ENCODE data around the gene NOXO1. TPM values are rescaled to one million over a fixed set of nuclear protein-coding genes. Genes with fewer than 3 reads are reported as not detected.
"Not testable (repeated sequence)": the region's sequence is repeated elsewhere in the genome, so short reads cannot be mapped to it uniquely, and the experiment has no call there.

NOXO1 gene
- polyA plus RNA-seq, 3 donors: 0.90 to 1.2 (median 1.00) TPM

DNA sequence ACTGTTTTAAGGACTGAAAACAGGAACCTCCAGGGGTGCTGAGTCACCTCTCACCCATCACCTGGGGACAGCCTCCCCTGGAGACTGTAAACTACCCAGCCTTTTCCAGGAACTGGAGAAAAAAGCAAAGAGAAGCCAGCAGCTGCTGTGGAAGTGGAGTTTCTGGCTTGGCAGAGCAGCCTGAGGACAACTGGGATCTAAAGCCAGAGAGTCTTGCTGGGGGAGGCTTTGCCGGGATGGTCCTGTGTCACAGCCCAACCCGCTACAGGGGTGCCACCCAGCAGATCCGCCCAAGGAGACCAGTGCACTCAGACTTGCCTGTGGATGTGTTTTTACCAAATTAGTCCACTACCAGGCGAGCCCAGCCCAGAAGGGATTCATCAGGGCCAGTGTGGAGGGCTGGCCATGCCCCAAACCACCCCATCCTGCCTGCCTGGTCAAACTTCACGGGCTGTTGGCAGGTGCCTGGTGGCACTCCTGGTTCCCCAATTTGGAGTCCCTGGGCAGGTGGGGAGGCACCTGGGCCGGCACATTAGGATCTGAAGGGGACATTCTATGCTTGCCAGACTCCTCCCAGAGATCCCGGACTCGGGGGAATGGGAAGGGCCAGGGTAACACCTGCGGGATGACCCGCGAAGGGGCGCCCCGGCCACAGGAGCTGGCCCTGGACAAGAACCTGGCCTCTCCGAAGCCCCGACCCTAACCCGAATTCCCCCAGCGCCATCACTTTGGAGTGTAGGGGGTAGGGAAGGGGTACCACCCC lies 39.0 kb downstream of the NOXO1 start:
- no peak for DNase-seq

DNA sequence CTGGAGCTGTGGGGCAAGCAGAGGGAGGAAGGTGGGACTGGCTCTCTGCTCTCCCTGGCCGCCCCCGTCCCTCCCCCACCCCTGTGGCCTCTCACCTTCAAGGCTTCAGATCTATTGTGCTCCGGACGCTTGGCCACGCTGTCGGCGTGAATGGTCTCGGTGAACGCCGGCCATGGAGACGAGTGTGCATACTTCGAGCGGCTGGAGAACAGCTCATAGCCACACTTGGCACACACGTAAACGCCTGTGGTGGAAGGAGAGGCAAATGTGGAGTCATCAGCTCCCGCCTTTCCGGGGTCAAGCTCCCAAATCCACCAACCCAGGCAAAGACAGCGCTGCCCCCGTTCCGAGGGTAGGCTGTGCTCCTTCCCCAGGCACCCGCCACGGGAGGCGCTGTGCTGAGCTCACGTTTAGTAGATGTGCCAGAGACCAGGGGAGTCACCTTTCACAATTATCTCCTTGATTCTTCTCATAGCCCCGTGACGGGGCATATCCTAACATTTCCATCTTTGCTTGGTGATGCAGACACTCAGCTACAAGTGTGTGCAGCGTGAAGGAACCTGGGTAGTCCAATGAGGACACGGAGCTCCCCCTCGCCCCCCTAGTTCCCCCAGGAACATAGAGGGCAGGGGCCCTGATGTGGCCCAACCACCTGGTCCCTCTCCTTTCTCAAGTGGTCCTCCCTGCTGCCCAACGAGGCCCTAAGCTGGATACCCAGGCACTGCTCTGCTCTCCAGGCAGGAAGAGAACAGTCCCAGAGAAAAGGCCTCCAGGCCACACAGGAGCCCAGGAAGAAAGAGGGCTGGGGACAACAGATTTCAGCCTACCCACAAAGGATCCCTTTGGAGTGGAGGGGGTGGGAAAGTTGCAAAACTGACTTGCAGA lies 39.9 kb downstream of the NOXO1 start:
- DNase-seq: no peak

DNA sequence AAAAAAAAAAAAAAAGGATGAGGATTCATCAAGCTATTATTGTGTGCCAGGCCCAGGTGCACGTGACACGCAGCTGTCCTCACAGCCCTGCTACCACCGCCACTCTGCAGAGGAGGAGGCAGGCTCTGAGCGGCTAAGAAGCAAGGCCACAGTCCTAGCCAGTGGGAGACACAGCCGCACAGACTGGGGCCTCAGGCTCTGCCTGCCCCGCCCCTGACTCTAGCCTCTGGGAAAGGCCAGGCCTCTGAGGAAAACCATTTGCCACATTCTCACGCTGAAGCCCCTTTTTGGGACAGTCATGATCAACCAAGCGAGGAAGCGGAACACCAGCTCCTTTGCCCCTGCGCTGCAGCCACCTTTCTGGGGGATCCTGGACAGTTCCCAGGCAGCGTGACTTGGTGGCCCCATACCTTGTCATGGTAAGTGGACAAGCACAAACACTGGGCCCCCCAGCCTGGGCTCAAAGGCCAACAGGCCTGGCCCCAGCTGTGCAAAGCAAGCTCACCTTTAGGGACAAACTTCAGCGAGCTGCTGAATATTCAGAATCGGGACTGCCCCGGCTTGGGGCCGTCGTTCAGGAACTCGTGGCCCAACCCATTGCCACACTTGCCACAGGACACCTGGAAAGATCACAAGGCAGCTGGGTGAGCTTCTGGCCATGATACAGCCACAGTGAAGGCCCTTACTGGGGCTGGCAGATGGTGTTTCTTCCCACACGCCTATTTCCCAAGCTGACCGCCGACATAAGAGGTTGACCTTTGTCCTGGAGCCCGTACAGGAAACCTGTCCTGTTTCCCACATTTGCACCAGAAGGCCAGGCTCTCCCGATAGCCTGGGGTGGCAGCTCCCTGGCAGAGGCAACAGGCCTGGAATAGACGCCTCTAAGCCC lies 40.8 kb downstream of the NOXO1 start:
- no peak for DNase-seq

DNA sequence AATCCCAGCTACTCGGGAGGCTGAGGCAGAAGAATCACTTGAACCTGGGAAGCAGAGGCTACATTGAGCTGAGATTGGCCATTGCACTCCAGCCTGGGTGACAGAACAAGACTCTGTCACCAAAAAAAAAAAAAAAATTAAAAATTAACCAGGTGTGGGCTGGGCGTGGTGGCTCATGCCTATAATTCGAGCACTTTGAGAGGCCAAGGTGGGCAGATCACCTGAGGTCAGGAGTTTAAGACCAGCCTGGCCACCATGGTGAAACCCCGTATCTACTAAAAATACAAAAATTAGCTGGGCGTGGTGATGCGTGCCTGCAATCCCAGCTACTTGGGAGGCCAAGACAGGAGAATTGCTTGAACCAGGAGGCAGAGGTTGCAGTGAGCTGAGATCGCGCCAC lies 41.4 kb downstream of the NOXO1 start:
- not testable (repeated sequence) for DNase-seq

- DNase-seq: no peak
These were observed 42.4 kb downstream of the NOXO1 start for GRCh38 chr16:1938910-1939309.

- DNase-seq: no peak
These were observed 43.0 kb downstream of the NOXO1 start for GRCh38 chr16:1938316-1938715.

DNA sequence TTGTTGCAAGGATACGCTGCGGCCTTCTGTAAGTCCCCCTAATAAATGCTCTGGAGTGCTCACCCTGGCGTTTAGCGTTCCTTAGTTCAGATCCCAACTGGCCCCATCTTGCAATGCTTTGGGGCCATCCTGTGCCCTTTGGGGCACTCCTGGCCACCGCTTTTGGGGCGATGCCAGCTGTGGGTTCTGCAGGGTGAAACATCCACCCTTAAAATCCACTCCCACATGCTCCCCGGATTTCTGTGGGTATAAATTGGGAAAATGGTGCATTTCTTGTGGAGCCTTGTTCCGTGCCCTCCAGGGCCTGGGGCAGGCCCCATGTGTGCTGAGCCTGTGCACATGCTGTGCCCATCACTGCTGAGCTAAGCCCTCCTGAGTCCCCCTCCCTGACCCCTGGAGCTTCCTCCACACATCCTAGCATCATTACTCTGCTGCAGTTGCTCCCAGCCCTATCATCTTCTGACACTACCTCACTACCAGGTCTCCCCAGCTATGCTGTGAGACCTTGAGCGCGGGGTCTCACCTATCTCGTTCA lies 44.3 kb downstream of the NOXO1 start:
- no peak for DNase-seq

DNA sequence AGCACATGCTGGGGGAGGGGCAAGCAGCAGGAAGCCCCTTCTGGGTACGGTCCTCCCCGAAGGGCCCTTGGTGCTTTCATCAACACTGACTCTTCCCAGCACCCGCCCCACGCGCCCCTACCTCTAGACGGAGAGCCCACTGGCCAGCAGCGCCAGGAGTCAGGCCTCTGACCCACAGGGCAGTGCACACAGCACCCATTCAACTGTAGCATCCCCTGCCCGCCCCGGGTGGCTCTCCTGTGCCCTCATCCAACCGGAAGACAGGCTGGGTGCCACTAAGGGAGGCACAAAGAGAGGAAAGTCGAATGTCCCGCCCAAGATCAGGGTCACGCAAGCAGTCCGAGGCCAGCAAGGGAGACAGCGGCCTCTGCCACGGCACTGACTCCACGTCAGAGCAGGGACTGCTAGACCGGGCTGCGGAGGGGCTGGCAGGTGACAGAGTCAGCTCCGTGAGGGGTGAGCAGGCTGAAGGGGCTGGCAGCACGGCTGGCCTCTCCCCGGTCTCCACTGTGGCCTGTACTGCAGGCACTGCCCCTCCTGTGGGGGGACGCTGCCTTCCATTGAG lies 48.1 kb downstream of the NOXO1 start:
- DNase-seq: no peak

DNA sequence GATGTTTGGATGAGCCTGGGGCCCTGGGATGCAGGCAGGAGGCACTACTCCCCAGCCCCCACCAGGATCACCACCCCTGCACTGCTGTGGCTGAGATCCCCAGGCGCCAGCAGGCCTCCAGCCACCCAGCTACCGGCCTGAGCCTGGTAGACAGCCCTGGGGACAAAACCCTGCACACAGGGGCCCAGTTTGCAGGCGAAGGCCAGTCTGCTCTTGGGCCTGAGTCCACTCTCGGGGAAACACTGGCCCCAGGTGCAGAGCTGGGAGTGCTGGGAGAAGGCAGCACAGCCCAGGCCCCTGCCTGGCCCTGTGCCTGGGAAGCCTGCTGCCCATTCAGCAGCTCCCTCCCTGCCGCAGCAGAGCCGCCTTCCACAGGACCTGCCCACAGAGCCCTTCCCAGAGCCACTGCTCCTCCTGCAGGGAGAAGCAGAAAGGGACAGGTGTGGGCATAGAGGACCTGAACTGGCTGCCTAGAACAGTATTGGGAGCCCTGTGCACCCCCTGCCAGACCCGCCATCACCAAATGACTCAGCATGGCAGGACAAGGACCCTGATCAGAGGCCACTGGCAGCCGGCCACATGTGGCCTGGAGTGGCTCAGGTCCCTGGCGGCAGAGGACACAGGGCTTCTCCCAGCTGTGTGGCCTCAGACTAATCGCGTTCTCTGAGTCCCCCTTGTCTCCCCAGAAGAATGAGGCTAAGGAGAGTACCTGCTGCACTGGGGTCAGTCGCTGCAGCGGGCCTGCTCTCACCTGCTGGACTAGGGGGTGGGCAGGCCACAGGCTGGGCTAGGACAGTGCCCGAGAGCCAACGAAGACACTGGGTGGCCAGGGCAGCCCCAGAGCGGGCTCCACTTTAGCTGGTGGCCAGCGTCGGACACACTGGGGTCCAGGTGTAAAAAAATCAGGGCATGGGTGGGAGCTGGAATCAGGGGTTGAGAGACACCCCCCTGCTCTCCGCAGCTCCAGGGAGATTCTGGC lies 48.9 kb downstream of the NOXO1 start:
- no peak for DNase-seq

GRCh38 chr16:1930338-1930720 lies 50.9 kb downstream of the NOXO1 start:
- no peak for DNase-seq

GRCh38 chr16:1929578-1930337 lies 51.5 kb downstream of the NOXO1 start:
- DNase-seq: peak; percentile 78

- no peak for DNase-seq
These were observed 52.2 kb downstream of the NOXO1 start for GRCh38 chr16:1929105-1929504.

Other genes starting within 250 kb of the NOXO1 start
- 10 to 100 TPM; 35.5 to 43.7 (median 43.2) TPM for gene NME3, start 209.9 kb downstream of the NOXO1 start, polyA plus RNA-seq (ENCODE audit: insufficient read length in 3 of 3)
- gene EME2, start 208.7 kb downstream of the NOXO1 start, polyA plus RNA-seq (ENCODE audit: insufficient read length in 3 of 3): 10 to 100 TPM in 2 of 3 donors, 1 to 10 TPM in 1; 8.8 to 13.4 (median 13.4) TPM
- 10 to 100 TPM; 71.9 to 98.1 (median 83.5) TPM for gene MRPS34, start 208.3 kb downstream of the NOXO1 start, polyA plus RNA-seq (ENCODE audit: insufficient read length in 3 of 3)
- gene SPSB3, start 198.9 kb downstream of the NOXO1 start, polyA plus RNA-seq (ENCODE audit: insufficient read length in 3 of 3): 10 to 100 TPM; 45.1 to 53.2 (median 52.4) TPM
- gene NUBP2, start 198.5 kb downstream of the NOXO1 start, polyA plus RNA-seq (ENCODE audit: insufficient read length in 3 of 3): 10 to 100 TPM; 48.7 to 61.4 (median 60.8) TPM
- gene IGFALS, start 187.8 kb downstream of the NOXO1 start, polyA plus RNA-seq (ENCODE audit: insufficient read length in 3 of 3): 1 to 10 TPM; 2.4 to 4.2 (median 3.9) TPM
- gene HAGH, start 154.6 kb downstream of the NOXO1 start, polyA plus RNA-seq (ENCODE audit: insufficient read length in 3 of 3): 10 to 100 TPM; 43.4 to 50.5 (median 47.8) TPM
- 10 to 100 TPM; 39.0 to 45.7 (median 39.2) TPM for gene FAHD1, start 154.3 kb downstream of the NOXO1 start, polyA plus RNA-seq (ENCODE audit: insufficient read length in 3 of 3)
- gene MEIOB, start 109.3 kb downstream of the NOXO1 start, polyA plus RNA-seq (ENCODE audit: insufficient read length in 3 of 3): 1 to 10 TPM; 1.0 to 2.2 (median 1.9) TPM
- under 1 TPM; 0.13 to 0.41 (median 0.37) TPM for gene HS3ST6, start 63.1 kb downstream of the NOXO1 start, polyA plus RNA-seq (ENCODE audit: insufficient read length in 3 of 3)
- 10 to 100 TPM; 79.7 to 87.6 (median 82.1) TPM for gene MSRB1, start 38.3 kb downstream of the NOXO1 start, polyA plus RNA-seq (ENCODE audit: insufficient read length in 3 of 3)
- under 1 TPM; 0.09 to 0.42 (median 0.21) TPM for gene RPL3L, start 26.8 kb downstream of the NOXO1 start, polyA plus RNA-seq (ENCODE audit: insufficient read length in 3 of 3)
- 100 to 1,000 TPM; 124 to 158 (median 132) TPM for gene NDUFB10, start 21.9 kb downstream of the NOXO1 start, polyA plus RNA-seq (ENCODE audit: insufficient read length in 3 of 3)
- 1,000 to 10,000 TPM; 1,943 to 2,404 (median 2,241) TPM for gene RPS2, start 16.6 kb downstream of the NOXO1 start, polyA plus RNA-seq (ENCODE audit: insufficient read length in 3 of 3)
- not detected for gene RNF151, start 14.6 kb downstream of the NOXO1 start, polyA plus RNA-seq (ENCODE audit: insufficient read length in 3 of 3)
- gene TBL3, start 9.4 kb downstream of the NOXO1 start, polyA plus RNA-seq (ENCODE audit: insufficient read length in 3 of 3): 10 to 100 TPM; 36.5 to 49.0 (median 47.9) TPM
- gene GFER, start 2.7 kb upstream of the NOXO1 start, polyA plus RNA-seq (ENCODE audit: insufficient read length in 3 of 3): 10 to 100 TPM; 26.1 to 35.9 (median 31.6) TPM
- gene SYNGR3, start 8.5 kb upstream of the NOXO1 start, polyA plus RNA-seq (ENCODE audit: insufficient read length in 3 of 3): 1 to 10 TPM; 1.5 to 2.4 (median 2.1) TPM
- gene ZNF598, start 28.4 kb upstream of the NOXO1 start, polyA plus RNA-seq (ENCODE audit: insufficient read length in 3 of 3): 10 to 100 TPM; 21.4 to 30.9 (median 25.0) TPM
- gene NPW, start 38.3 kb upstream of the NOXO1 start, polyA plus RNA-seq (ENCODE audit: insufficient read length in 3 of 3): 10 to 100 TPM in 2 of 3 donors, 1 to 10 TPM in 1; 4.5 to 14.3 (median 12.0) TPM
- gene NHERF2, start 45.4 kb upstream of the NOXO1 start, polyA plus RNA-seq (ENCODE audit: insufficient read length in 3 of 3): 100 to 1,000 TPM; 116 to 169 (median 155) TPM
- gene NTHL1, start 66.4 kb upstream of the NOXO1 start, polyA plus RNA-seq (ENCODE audit: insufficient read length in 3 of 3): 10 to 100 TPM; 19.7 to 26.7 (median 26.2) TPM
- 100 to 1,000 TPM; 141 to 174 (median 162) TPM for gene TSC2, start 66.5 kb upstream of the NOXO1 start, polyA plus RNA-seq (ENCODE audit: insufficient read length in 3 of 3)
- 100 to 1,000 TPM in 2 of 3 donors, 10 to 100 TPM in 1; 96.5 to 119 (median 115) TPM for gene PKD1, start 154.4 kb upstream of the NOXO1 start, polyA plus RNA-seq (ENCODE audit: insufficient read length in 3 of 3)
- gene RAB26, start 167.2 kb upstream of the NOXO1 start, polyA plus RNA-seq (ENCODE audit: insufficient read length in 3 of 3): 1 to 10 TPM; 3.0 to 6.0 (median 3.1) TPM
- gene TRAF7, start 174.3 kb upstream of the NOXO1 start, polyA plus RNA-seq (ENCODE audit: insufficient read length in 3 of 3): 10 to 100 TPM; 56.1 to 61.1 (median 60.6) TPM
- 1 to 10 TPM; 1.8 to 2.6 (median 1.9) TPM for gene CASKIN1, start 215.1 kb upstream of the NOXO1 start, polyA plus RNA-seq (ENCODE audit: insufficient read length in 3 of 3)
- gene MLST8, start 224.0 kb upstream of the NOXO1 start, polyA plus RNA-seq (ENCODE audit: insufficient read length in 3 of 3): 10 to 100 TPM; 48.8 to 57.6 (median 55.2) TPM
- 10 to 100 TPM in 1 of 3 donors, 1 to 10 TPM in 2; 6.6 to 11.8 (median 9.4) TPM for gene BRICD5, start 229.4 kb upstream of the NOXO1 start, polyA plus RNA-seq (ENCODE audit: insufficient read length in 3 of 3)
- 10 to 100 TPM; 15.1 to 18.8 (median 17.8) TPM for gene PGP, start 233.4 kb upstream of the NOXO1 start, polyA plus RNA-seq (ENCODE audit: insufficient read length in 3 of 3)
- 10 to 100 TPM; 19.8 to 26.3 (median 23.3) TPM for gene E4F1, start 242.1 kb upstream of the NOXO1 start, polyA plus RNA-seq (ENCODE audit: insufficient read length in 3 of 3)

Data from renal pelvis (tissue), 4 donors.